BE2C (cell line): ENCODE results near the gene HSPA1L.

Experiments
- DNase-seq: peaks from one replicate; pipeline ENCODE4 v3.0.0-alpha.2; 2020
- H3K27me3 ChIP-seq: fragments of 250-450 bp; sonication (Bioruptor Pico); 2 replicates; pipeline ENCODE4 v1.5.1; 2020; ENCODE audit warnings: mild to moderate bottlenecking
- H3K36me3 ChIP-seq: fragments of 250-450 bp; sonication (Bioruptor Pico); 2 replicates; pipeline ENCODE4 v1.5.1; 2020; ENCODE audit warnings: mild to moderate bottlenecking
- H3K4me1 ChIP-seq: fragments of 250-450 bp; sonication (Bioruptor Pico); 2 replicates; pipeline ENCODE4 v1.5.1; 2020
- H3K4me3 ChIP-seq: 2 replicates; pipeline ENCODE4 v1.5.1; 2011; ENCODE audit warnings: low read depth, low read length
- H3K9me3 ChIP-seq: fragments of 250-450 bp; sonication (Bioruptor Pico); 2 replicates; pipeline ENCODE4 v1.5.1; 2020
- TF ChIP-seq, protein P1 (sequence below): IDR thresholded peaks from 2 replicates; pipeline ENCODE4 v1.5.1; 2012; ENCODE audit warnings: mild to moderate bottlenecking, low read depth, low read length

The HSPA1L gene

DNA sequence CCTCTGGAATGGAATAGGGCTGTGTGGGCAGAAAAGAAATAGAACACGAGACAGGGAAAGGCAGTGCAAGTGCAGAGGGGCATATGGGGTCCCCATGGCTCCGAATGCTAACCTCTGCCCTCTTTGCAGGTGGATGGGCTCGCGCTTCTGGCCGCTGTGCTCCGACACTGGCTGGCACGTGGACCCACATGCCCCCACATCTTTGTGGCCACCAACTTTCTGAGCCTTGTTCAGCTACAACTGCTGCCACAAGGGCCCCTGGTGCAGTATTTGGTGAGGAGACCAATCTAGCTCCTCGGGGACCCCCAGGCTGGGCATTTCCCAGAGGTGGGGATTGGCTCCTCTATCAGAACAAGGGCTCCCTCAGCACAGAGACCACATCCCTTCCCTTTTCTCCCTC, 53.7 kb downstream of the HSPA1L start:
- Histone ChIP-seq H3K4me3 (no peak overlapping the region), H3K9me3 (no peaks in the 10 kb centered on the region), H3K4me1 (no peaks in the 10 kb centered on the region), H3K36me3 (no peaks in the 10 kb centered on the region), H3K27me3 (no peaks in the 10 kb centered on the region)
- TF ChIP-seq, protein P1, sequence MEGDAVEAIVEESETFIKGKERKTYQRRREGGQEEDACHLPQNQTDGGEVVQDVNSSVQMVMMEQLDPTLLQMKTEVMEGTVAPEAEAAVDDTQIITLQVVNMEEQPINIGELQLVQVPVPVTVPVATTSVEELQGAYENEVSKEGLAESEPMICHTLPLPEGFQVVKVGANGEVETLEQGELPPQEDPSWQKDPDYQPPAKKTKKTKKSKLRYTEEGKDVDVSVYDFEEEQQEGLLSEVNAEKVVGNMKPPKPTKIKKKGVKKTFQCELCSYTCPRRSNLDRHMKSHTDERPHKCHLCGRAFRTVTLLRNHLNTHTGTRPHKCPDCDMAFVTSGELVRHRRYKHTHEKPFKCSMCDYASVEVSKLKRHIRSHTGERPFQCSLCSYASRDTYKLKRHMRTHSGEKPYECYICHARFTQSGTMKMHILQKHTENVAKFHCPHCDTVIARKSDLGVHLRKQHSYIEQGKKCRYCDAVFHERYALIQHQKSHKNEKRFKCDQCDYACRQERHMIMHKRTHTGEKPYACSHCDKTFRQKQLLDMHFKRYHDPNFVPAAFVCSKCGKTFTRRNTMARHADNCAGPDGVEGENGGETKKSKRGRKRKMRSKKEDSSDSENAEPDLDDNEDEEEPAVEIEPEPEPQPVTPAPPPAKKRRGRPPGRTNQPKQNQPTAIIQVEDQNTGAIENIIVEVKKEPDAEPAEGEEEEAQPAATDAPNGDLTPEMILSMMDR, result no peak
- no peak for DNase-seq

DNA sequence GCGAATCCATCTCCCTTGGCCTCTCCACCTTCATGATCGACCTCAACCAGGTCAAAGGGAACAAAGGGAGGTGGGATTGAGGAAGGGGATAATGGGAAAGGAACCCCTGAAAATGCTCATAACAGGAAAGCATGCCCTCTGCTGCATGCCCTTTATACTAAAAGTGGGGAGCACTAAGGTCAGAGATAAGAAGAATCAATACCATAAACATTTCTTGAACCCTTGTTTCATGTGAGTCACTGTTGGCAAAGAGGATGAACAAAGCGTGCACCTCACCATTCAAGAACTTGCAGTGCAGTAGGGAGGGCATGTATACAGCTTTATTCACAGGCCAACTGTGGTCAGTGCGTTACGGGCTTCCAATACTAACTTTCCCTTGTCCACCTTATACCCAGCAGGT, 54.3 kb downstream of the HSPA1L start:
- H3K9me3 ChIP-seq, result no peaks in the 10 kb centered on the region
- TF ChIP-seq, protein P1, result no peak
- H3K36me3 ChIP-seq, result no peaks in the 10 kb centered on the region
- no peaks in the 10 kb centered on the region for H3K27me3 ChIP-seq
- H3K4me1 ChIP-seq, result no peaks in the 10 kb centered on the region
- H3K4me3 ChIP-seq, result no peak overlapping the region
- no peak for DNase-seq
